ENCODE data around the gene CDH16.

Gene CDH16

GRCh38 chr16:66927918-66928649 is 9.4 kb upstream of the CDH16 start:
- no peak for DNase-seq

- DNase-seq: no peak
These were observed 8.3 kb upstream of the CDH16 start for GRCh38 chr16:66926961-66927436.

- DNase-seq: no peak
These were observed 7.7 kb upstream of the CDH16 start for GRCh38 chr16:66926171-66926947.

- no peak for DNase-seq
These were observed 6.7 kb upstream of the CDH16 start, which contains the start of gene RRAD for GRCh38 chr16:66925322-66925840. RRAD (minus strand) TSS chr16:66925535; CDS start chr16:66925179, 356 bp downstream.

- DNase-seq: peak; percentile 62
These were observed 6.0 kb upstream of the CDH16 start for GRCh38 chr16:66924527-66925321.

- DNase-seq: no peak
These were observed 5.2 kb upstream of the CDH16 start for GRCh38 chr16:66923866-66924265.

- DNase-seq: no peak
These were observed 4.6 kb upstream of the CDH16 start for GRCh38 chr16:66923247-66923731.

- DNase-seq: no peak
These were observed 3.2 kb upstream of the CDH16 start for GRCh38 chr16:66921729-66922450.

- no peak for DNase-seq
These were observed 2.4 kb upstream of the CDH16 start for GRCh38 chr16:66920924-66921680.

GRCh38 chr16:66920299-66920590 is 1.6 kb upstream of the CDH16 start:
- no peak for DNase-seq

- no peak for DNase-seq
These were observed 1.0 kb upstream of the CDH16 start for GRCh38 chr16:66919569-66920298.

- no peak for DNase-seq
These were observed 330 bp downstream of the CDH16 start for GRCh38 chr16:66918355-66918754.

GRCh38 chr16:66917741-66918140 is 944 bp downstream of the CDH16 start:
- no peak for DNase-seq

GRCh38 chr16:66916518-66916917 is 2.2 kb downstream of the CDH16 start:
- no peak for DNase-seq

GRCh38 chr16:66915041-66915440 is 3.6 kb downstream of the CDH16 start:
- no peak for DNase-seq

- no peak for DNase-seq
These were observed 4.1 kb downstream of the CDH16 start for GRCh38 chr16:66914541-66914940.

GRCh38 chr16:66913711-66914110 is 5.0 kb downstream of the CDH16 start:
- no peak for DNase-seq

- no peak for DNase-seq
These were observed 5.6 kb downstream of the CDH16 start for GRCh38 chr16:66913081-66913480.

GRCh38 chr16:66911801-66912200 is 6.9 kb downstream of the CDH16 start:
- DNase-seq: no peak

- DNase-seq: no peak
These were observed 7.6 kb downstream of the CDH16 start for GRCh38 chr16:66911112-66911511.
